GM19239 (cell line): ENCODE measurements around the gene C1QTNF5.
A peak's percentile ranks its signal among the peaks of the same experiment; 100 is the strongest.
"Not testable (repeated sequence)": the region's sequence is repeated elsewhere in the genome, so short reads cannot be mapped to it uniquely, and the experiment has no call there.

Source experiments
- DNase-seq: peaks from one replicate; pipeline ENCODE4 v3.0.0; 2011; ENCODE audit warnings: low spot score; ENCODE audit not compliant: insufficient read length
- FAIRE-seq: peaks from 2 replicates; lab custom pipeline; 2011; peaks lifted over from hg19 to GRCh38; lab: Jason Lieb, UNC

Gene C1QTNF5

DNA sequence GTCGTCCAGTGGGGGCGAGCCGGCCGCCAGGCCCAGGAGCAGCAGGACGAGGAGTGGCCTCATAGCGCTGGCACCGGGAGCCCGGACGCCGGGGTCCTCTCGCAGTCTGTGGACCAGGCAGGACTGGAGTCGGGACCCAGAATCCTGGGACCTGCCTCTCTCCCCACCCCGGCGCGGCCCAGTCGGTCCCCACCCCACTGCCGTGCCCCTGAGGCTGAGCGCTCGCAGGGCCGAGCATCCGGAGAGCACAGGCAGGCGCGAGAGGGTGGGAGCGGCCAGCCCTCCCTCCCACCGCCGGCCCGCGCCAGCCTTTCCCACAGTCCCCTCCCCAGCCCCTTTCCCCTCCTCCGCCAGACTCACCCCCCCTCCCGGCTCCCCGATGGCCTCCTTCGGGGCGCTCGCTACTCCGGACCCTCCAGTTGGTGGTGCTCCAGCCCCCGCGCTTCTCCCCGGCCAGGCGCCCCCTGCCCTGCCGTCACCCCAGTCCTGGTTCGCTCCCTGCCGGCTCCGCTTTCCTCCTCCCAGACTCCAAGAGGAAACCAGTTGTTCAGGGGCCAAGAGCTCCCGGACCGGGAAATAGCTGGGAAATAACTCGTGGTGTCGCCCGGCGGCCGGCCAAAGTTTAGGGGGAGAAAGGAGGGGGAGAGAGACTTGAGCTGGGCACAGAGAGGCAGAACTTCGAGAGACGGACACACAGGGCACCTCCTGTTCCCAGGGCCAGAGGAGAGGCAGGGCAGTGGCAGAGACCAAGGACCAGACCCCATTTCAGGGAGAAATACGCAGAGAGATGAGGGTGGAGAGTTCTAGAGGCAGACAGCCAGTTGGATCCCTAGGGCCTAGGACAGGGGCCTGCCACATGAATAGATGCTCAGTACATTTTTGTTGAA, at the start of gene C1QTNF5:
TSS of gene C1QTNF5 (minus strand) at position 549 of the 887 bp plus-strand sequence. CDS start at position 63, 486 bp downstream.
- FAIRE-seq (no peak), DNase-seq (no peak)

- peak; percentile 8 for FAIRE-seq
- peak; percentile 37 for DNase-seq
Observed at GRCh38 chr11:119389611-119390254, 49.0 kb upstream of the C1QTNF5 start.

- no peak for FAIRE-seq
- no peak for DNase-seq
Observed at GRCh38 chr11:119388103-119388502, 47.4 kb upstream of the C1QTNF5 start.

DNA sequence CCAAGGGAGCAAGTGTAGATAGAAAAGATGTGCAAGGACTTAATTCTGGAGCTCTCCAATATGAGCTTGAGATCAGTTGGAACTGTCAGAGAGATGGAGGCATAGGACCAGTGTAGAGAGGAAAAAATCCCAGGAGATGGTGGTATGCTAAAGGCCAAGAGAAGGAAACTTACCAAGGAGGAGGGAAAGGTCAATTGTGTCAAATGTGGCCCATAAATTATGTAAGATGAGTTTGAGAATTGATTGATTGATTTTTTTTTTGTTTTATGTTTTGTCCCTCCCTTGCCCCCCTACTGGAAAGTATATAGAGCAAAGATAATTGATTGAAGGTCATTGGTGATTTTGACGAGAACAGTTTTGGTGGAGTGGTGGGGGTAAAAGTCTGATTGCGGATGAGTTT, 43.6 kb upstream of the C1QTNF5 start:
- FAIRE-seq (no peak), DNase-seq (no peak)

DNA sequence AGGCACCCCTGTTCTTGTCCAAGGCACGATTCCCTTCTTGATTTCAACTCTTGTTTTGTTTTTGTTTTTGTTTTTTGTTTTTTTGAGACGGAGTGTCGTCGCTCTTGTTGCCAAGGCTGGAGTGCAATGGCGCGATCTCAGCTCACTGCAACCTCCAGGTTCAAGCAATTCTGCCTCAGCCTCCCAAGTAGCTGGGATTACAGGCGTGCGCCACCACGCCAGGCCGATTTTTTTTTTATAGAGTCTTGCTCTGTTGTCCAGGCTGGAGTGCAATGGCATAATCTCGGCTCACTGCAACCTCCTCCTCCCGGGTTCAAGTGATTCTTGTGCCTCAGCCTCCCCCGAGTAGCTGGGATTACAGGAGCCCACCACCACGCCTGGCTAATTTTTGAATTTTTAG, 41.8 kb upstream of the C1QTNF5 start:
- not testable (repeated sequence) for DNase-seq, FAIRE-seq

- no peak for FAIRE-seq
- no peak for DNase-seq
Observed at GRCh38 chr11:119382101-119382500, 41.4 kb upstream of the C1QTNF5 start.

- FAIRE-seq = peak; percentile 93
- DNase-seq = peak; percentile 88
Observed at GRCh38 chr11:119381181-119381988, 40.7 kb upstream of the C1QTNF5 start, which contains the start of gene USP2. USP2 (minus strand) TSS chr11:119381690; CDS start chr11:119373480, 8,210 bp downstream.

DNA sequence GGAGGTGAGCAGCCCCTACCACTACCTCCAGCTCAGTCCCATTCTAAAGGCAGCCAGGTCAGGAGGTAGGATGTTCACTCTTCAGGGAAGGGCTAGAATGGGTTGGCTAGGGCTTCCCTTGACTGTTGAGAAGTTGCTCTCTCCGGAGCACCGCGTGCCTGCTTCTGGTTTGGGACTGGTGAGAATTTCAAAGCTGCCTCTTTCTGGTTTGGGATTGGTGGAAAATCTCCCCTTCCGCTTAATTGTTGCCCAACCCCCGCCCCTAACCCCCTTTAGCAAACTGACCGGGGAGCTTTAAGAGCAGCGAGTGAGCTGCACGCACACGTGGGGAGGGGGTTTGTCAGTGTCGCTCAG, 40.1 kb upstream of the C1QTNF5 start:
- FAIRE-seq = no peak
- DNase-seq = no peak

DNA sequence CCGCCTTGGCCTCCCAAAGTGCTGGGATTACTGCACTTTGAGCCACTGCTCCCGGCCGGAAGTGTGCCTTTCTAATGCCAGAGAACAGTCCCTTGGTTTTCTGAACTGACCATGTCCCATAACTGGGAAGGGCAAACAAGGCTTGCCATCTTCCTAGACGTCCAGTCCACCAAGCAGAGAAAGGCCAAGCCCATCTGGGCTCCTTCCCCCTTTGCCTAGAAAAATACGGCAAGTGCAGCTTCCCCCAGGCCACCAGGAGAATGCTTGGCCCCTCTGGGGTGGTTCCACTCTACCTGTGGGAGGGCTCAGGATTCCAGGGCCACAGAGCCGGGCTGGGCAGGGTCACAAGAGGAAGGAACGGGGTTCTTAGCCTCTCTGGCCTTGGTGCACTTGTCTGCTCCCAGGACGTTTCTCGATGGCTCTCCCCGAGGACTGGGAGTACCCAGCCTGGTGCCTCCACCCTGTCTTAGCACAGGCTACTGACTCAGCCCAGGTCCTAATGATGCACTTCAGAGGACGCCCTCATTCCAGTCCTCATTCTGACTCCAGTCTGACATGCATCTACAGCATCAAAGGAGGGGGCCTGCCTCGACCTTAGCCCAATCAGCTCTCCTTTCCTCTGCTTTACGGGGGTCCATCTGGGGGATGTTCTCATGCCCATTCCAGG, 39.6 kb upstream of the C1QTNF5 start:
- DNase-seq (no peak), FAIRE-seq (no peak)

DNA sequence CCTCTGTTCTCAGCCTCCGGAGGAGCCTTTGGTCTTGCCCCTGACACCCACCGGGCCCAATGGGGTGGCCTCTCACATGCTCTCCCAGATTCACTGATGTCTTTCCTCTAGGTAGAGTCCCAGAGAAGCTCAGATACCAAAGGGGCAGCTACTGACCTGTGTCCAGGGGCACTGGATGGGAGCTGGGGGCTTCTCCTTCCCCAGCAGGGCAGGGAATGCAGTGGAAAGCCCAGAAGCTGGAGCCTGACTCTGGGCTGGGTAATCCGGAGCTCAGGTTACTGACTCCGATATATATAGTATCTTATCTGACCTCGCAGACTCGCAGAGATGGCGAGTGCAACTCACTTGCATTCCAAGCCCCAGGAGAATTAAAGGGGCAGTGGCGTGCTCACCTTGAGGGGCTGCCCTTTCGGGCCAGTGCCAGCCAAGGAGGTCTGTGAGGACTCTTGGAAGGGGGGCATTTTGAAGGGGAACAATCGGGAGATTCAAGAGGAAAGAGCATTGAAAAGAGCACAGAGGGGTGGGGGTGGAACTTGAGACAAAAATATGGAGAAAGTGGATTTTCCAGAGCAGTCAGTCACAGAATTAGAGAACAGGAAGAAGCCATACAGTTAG, 38.3 kb upstream of the C1QTNF5 start:
- DNase-seq = no peak
- no peak for FAIRE-seq

GRCh38 chr11:119377961-119378667, 37.4 kb upstream of the C1QTNF5 start:
- DNase-seq (no peak), FAIRE-seq (no peak)

DNA sequence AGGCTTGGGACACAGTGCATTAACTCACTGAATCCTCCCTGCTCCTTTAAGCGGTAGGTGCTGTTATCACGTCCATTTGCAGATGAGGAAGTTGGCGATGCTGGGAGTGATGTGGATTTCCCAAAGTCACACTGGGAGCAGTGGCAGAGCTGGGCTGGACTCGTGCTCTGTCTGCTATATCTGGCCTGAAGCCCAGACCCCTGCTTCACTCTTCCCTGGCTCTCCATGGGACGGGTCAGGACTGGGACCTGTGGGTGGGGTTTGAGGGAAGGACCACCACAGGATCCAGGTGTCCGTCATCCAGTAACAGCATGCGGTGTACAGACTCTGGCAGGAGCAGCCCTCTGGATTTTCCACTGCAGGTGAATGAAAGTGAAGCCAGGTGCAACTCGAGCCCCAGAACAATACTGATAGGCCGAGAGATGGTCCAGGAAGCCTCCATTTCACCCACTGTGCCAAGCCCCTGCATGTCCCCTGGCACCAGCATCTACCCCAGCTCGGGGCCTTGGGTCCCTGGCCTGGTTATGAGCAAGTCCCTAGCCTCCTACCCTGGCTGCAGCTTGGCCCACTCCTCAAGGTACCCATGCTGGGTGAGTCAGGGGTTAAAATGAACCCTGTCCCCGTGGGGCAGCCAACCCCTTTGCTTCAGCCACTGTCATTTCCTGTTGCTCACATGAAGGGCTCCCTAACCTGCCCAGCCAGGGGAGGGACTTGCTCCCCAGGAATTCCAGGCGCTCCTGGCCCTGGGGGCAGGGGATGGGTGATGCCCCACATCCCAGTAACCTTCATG, 36.6 kb upstream of the C1QTNF5 start:
- DNase-seq (no peak), FAIRE-seq (no peak)

GRCh38 chr11:119376197-119376847, 35.6 kb upstream of the C1QTNF5 start:
- no peak for FAIRE-seq
- DNase-seq = no peak

DNA sequence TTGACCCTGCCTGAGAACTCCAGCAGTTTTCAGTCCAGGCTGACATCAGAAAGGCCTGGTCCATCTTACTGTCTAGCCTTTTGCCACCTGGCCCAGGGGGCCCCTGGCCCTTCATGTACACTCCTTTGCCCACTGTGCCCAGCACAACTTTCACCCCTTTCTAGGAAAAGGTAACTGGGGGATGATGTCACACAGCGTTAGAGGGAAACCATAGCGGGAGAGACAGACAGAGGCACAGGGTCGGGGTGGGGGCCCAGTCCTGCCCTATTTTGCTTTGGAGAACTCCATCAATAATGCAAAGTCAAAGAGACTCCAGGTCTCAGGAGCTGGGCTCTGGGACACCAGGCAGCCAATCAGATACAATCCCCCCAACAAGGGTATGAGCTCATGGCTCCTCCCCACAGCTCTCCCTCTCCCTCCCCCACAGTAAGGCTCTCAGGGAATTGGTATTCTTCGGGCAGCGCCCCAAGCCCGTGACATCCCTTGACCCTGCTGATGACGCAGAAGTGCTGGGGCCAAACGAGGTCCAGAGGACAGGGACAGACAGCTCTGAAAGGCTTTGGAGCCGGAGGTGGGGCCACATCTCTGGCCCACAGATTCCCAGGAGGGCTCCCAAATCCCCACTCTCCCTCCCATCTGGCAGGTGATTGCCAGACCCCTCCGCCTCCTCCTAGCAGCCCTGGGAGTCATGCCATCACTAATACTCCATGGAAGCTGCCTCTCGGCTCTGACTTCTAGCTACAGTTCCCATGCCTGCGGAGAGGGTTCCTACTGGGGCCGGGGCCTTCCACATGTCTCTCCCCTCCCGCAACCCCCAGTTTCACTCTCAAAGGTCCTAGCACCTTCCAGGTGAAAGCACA, 34.9 kb upstream of the C1QTNF5 start:
- FAIRE-seq (no peak), DNase-seq (no peak)

GRCh38 chr11:119374632-119375336, 34.1 kb upstream of the C1QTNF5 start:
- DNase-seq = no peak
- no peak for FAIRE-seq

- no peak for DNase-seq
- no peak for FAIRE-seq
Observed at GRCh38 chr11:119373921-119374631, 33.4 kb upstream of the C1QTNF5 start.
